H9 (cell line): ENCODE data around the gene SELENOK. TPM values are rescaled to one million over a fixed set of nuclear protein-coding genes. Genes with fewer than 3 reads are reported as not detected.

ENCODE experiments used
- DNase-seq: peaks from one replicate; pipeline ENCODE4 v3.0.0-alpha.2; 2017
- H2AFZ ChIP-seq: one replicate; pipeline ENCODE4 v1.6.1; 2013; ENCODE audit warnings: mild to moderate bottlenecking, low read length, control low read depth, moderate library complexity
- H2AK5ac ChIP-seq: 2 replicates; pipeline ENCODE4 v1.6.1; 2013; ENCODE audit warnings: low read length, control low read depth, mixed read lengths; ENCODE audit not compliant: insufficient read length
- H2BK120ac ChIP-seq: one replicate; pipeline ENCODE4 v1.6.1; 2013; ENCODE audit warnings: low read depth, mild to moderate bottlenecking, low read length, control low read depth, inconsistent platforms; ENCODE audit not compliant: poor library complexity, severe bottlenecking
- H2BK12ac ChIP-seq: 2 replicates; pipeline ENCODE4 v1.6.1; 2013; ENCODE audit warnings: low read length, control low read depth, mixed read lengths, low read depth; ENCODE audit not compliant: insufficient read length
- H2BK15ac ChIP-seq: 2 replicates; pipeline ENCODE4 v1.6.1; 2013; ENCODE audit warnings: low read depth, low read length, control low read depth
- H2BK20ac ChIP-seq: one replicate; pipeline ENCODE4 v1.6.1; 2013; ENCODE audit warnings: low read depth, mild to moderate bottlenecking, low read length, control low read depth, inconsistent platforms; ENCODE audit not compliant: poor library complexity, severe bottlenecking
- H2BK5ac ChIP-seq: 2 replicates; pipeline ENCODE4 v1.6.1; 2013; ENCODE audit warnings: low read length, control low read depth, mixed read lengths; ENCODE audit not compliant: insufficient read length
- H3K14ac ChIP-seq: 2 replicates; pipeline ENCODE4 v1.6.1; 2013; ENCODE audit warnings: low read length, control low read depth; ENCODE audit not compliant: insufficient read depth
- H3K18ac ChIP-seq: 2 replicates; pipeline ENCODE4 v1.6.1; 2013; ENCODE audit warnings: low read depth, mild to moderate bottlenecking, mixed read lengths, low read length, control low read depth; ENCODE audit not compliant: insufficient read length
- H3K23ac ChIP-seq: 2 replicates; pipeline ENCODE4 v1.6.1; 2013; ENCODE audit warnings: low read length, control low read depth, mixed read lengths, low read depth; ENCODE audit not compliant: insufficient read length
- H3K23me2 ChIP-seq: 2 replicates; pipeline ENCODE4 v1.6.1; 2013; ENCODE audit warnings: low read depth, mild to moderate bottlenecking, mixed read lengths, low read length, control low read depth; ENCODE audit not compliant: insufficient read length, poor library complexity, severe bottlenecking
- H3K27ac ChIP-seq: 2 replicates; pipeline ENCODE4 v1.5.1; 2013; ENCODE audit warnings: low read length, control low read depth, mixed read lengths, low read depth; ENCODE audit not compliant: insufficient read length
- H3K27me3 ChIP-seq: 2 replicates; pipeline ENCODE4 v1.6.1; 2013; ENCODE audit warnings: low read length, control low read depth, inconsistent platforms; ENCODE audit not compliant: insufficient read depth
- H3K4ac ChIP-seq: 2 replicates; pipeline ENCODE4 v1.6.1; 2013; ENCODE audit warnings: low read depth, mild to moderate bottlenecking, control low read depth, inconsistent platforms, low read length, moderate library complexity
- H3K4me1 ChIP-seq: 2 replicates; pipeline ENCODE4 v1.6.1; 2013; ENCODE audit warnings: low read length, control low read depth, inconsistent platforms; ENCODE audit not compliant: insufficient read depth
- H3K4me2 ChIP-seq: 2 replicates; pipeline ENCODE4 v1.6.1; 2013; ENCODE audit warnings: low read length, control low read depth, mixed read lengths; ENCODE audit not compliant: insufficient read length, insufficient read depth
- H3K56ac ChIP-seq: 2 replicates; pipeline ENCODE4 v1.6.1; 2013; ENCODE audit warnings: low read depth, mild to moderate bottlenecking, mixed read lengths, low read length, control low read depth; ENCODE audit not compliant: insufficient read length
- H3K79me1 ChIP-seq: 2 replicates; pipeline ENCODE4 v1.6.1; 2013; ENCODE audit warnings: low read depth, mild to moderate bottlenecking, moderate library complexity, low read length, control low read depth, inconsistent platforms; ENCODE audit not compliant: insufficient read depth, poor library complexity, severe bottlenecking
- H3K79me2 ChIP-seq: 2 replicates; pipeline ENCODE4 v1.6.1; 2013; ENCODE audit warnings: low read length, control low read depth, inconsistent platforms; ENCODE audit not compliant: insufficient read depth
- H3K9ac ChIP-seq: 2 replicates; pipeline ENCODE4 v1.6.1; 2013; ENCODE audit warnings: low read length, control low read depth, mixed read lengths; ENCODE audit not compliant: insufficient read length; ENCODE audit errors: extremely low read depth
- H3K9me3 ChIP-seq: one replicate; pipeline ENCODE4 v1.6.1; 2013; ENCODE audit warnings: low read depth, low read length, inconsistent platforms; ENCODE audit not compliant: control insufficient read depth
- H3T11ph ChIP-seq: one replicate; pipeline ENCODE4 v1.6.1; 2013; ENCODE audit warnings: mild to moderate bottlenecking, low read length, control low read depth, inconsistent platforms
- H4K20me1 ChIP-seq: one replicate; pipeline ENCODE4 v1.6.1; 2013; ENCODE audit not compliant: control insufficient read depth, insufficient read length, insufficient read depth
- H4K5ac ChIP-seq: 2 replicates; pipeline ENCODE4 v1.6.1; 2013; ENCODE audit warnings: low read depth, mild to moderate bottlenecking, mixed read lengths, low read length, control low read depth; ENCODE audit not compliant: insufficient read length
- H4K8ac ChIP-seq: replicated peaks from 2 replicates; pipeline ENCODE4 v1.6.1; 2013; ENCODE audit warnings: low read length, control low read depth, mixed read lengths, low read depth; ENCODE audit not compliant: insufficient read length
- H4K91ac ChIP-seq: 2 replicates; pipeline ENCODE4 v1.6.1; 2013; ENCODE audit warnings: low read depth, mild to moderate bottlenecking, moderate library complexity, mixed read lengths, low read length, control low read depth; ENCODE audit not compliant: insufficient read length
- H3K27ac Mint-ChIP-seq, 3 experiments: 2 replicates in 2 of 3; 3 replicates in 1 of 3; pipeline ENCODE4 v1.8.0; 2020 to 2021; ENCODE audit warnings: mixed read lengths in 3 of 3, mild to moderate bottlenecking in 1 of 3, moderate library complexity in 1 of 3
- H3K27me3 Mint-ChIP-seq: 2 replicates; pipeline ENCODE4 v1.8.0; 2021; ENCODE audit warnings: low read depth, mild to moderate bottlenecking, moderate library complexity, mixed read lengths
- H3K36me3 Mint-ChIP-seq, 3 experiments: 2 replicates in 2 of 3; 3 replicates in 1 of 3; pipeline ENCODE4 v1.8.0; 2020 to 2021; ENCODE audit warnings: low read depth in 3 of 3, mixed read lengths in 3 of 3; ENCODE audit not compliant: insufficient read depth in 1 of 3
- H3K4me1 Mint-ChIP-seq, 2 experiments: 2 replicates each; pipeline ENCODE4 v1.8.0; 2020; ENCODE audit warnings: mixed read lengths in 2 of 2
- H3K4me3 Mint-ChIP-seq, 2 experiments: 2 replicates in 1 of 2; 3 replicates in 1 of 2; pipeline ENCODE4 v1.8.0; 2020 to 2021; ENCODE audit warnings: mild to moderate bottlenecking in 2 of 2, mixed read lengths in 2 of 2, moderate library complexity in 1 of 2
- H3K9me3 Mint-ChIP-seq, 2 experiments: 2 replicates in 1 of 2; 3 replicates in 1 of 2; pipeline ENCODE4 v1.8.0; 2020; ENCODE audit warnings: mild to moderate bottlenecking in 2 of 2, mixed read lengths in 2 of 2, moderate library complexity in 1 of 2
- CTCF ChIP-seq: fragments of 200-600 bp; sonication (generic); conservative IDR thresholded peaks from 3 replicates; pipeline ENCODE4 v1.8.0; 2021; ENCODE audit warnings: antibody characterized with exemption, mild to moderate bottlenecking
- WGBS: extraction: QIAGEN DNeasy Blood & Tissue Kit; methylation state at CpG from one replicate; pipeline ENCODE4 v1.1.7; 2013; ENCODE audit warnings: missing lambda C conversion rate, low lambda C conversion rate, mixed read lengths; ENCODE audit not compliant: insufficient read length; ENCODE audit errors: extremely low coverage; 5-methylcytosine and 5-hydroxymethylcytosine counted together
- total RNA-seq: library from RNA; stranded (reverse); gene quantifications from 2 replicates; pipeline ENCODE4 v1.2.1, GENCODE V29; 2021

Gene SELENOK
- total RNA-seq, 1 experiment from 2014 or later: 34.6 TPM

- no peak overlapping the region for H2AK5ac ChIP-seq
- no peak overlapping the region for H3K27ac ChIP-seq
- H3K79me1 ChIP-seq: no peaks in the 10 kb centered on the region
- H3K4me2 ChIP-seq: no peak overlapping the region
- no peak overlapping the region for H2BK5ac ChIP-seq
- H3K4me3 Mint-ChIP-seq: no peak overlapping the region
- no peak overlapping the region for H3K14ac ChIP-seq
- no peak overlapping the region for H3K56ac ChIP-seq
- H2BK12ac ChIP-seq: no peak overlapping the region
- no peaks in the 10 kb centered on the region for H3K4me1 ChIP-seq
- H3K4me1 Mint-ChIP-seq: no peaks in the 10 kb centered on the region
- no peak overlapping the region for H2BK20ac ChIP-seq
- no peak overlapping the region for H2BK120ac ChIP-seq
- H4K8ac ChIP-seq: no peak overlapping the region
- H4K20me1 ChIP-seq: no peaks in the 10 kb centered on the region
- H3K18ac ChIP-seq: no peak overlapping the region
- H3K23me2 ChIP-seq: no peaks in the 10 kb centered on the region
- no peak overlapping the region for H2AFZ ChIP-seq
- H3K27me3 ChIP-seq: no peaks in the 10 kb centered on the region
- peaks cover 0 to 6% (median 0%) of the 10 kb centered on the region in 3 experiments; a peak in 3 of 7 replicates for H3K36me3 Mint-ChIP-seq
- no peaks in the 10 kb centered on the region for H3K79me2 ChIP-seq
- no peak overlapping the region for H3K23ac ChIP-seq
- no peak overlapping the region for H4K5ac ChIP-seq
- H4K91ac ChIP-seq: no peak overlapping the region
- H3K9me3 Mint-ChIP-seq: peaks cover 8 to 9% of the 10 kb centered on the region in 2 experiments; a peak in 4 of 5 replicates
- no peaks in the 10 kb centered on the region for H3K9me3 ChIP-seq
- TF ChIP-seq CTCF: no peak
- no peak overlapping the region for H3T11ph ChIP-seq
- peaks cover 22% of the 10 kb centered on the region for H3K27me3 Mint-ChIP-seq
- no peak overlapping the region for H3K4ac ChIP-seq
- no peak for DNase-seq
- no CpG with 5 or more reads among the region's 2 CpGs for WGBS
- no peak overlapping the region for H2BK15ac ChIP-seq
- no peak overlapping the region for H3K27ac Mint-ChIP-seq
- no peak overlapping the region for H3K9ac ChIP-seq
Measured at GRCh38 chr3:53919741-53920140, 28.1 kb upstream of the SELENOK start.
